ENCODE measurements around the gene GALNT12.
A peak's percentile ranks its signal among the peaks of the same experiment; 100 is the strongest.

GALNT12 gene, protein sequence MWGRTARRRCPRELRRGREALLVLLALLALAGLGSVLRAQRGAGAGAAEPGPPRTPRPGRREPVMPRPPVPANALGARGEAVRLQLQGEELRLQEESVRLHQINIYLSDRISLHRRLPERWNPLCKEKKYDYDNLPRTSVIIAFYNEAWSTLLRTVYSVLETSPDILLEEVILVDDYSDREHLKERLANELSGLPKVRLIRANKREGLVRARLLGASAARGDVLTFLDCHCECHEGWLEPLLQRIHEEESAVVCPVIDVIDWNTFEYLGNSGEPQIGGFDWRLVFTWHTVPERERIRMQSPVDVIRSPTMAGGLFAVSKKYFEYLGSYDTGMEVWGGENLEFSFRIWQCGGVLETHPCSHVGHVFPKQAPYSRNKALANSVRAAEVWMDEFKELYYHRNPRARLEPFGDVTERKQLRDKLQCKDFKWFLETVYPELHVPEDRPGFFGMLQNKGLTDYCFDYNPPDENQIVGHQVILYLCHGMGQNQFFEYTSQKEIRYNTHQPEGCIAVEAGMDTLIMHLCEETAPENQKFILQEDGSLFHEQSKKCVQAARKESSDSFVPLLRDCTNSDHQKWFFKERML

DNA sequence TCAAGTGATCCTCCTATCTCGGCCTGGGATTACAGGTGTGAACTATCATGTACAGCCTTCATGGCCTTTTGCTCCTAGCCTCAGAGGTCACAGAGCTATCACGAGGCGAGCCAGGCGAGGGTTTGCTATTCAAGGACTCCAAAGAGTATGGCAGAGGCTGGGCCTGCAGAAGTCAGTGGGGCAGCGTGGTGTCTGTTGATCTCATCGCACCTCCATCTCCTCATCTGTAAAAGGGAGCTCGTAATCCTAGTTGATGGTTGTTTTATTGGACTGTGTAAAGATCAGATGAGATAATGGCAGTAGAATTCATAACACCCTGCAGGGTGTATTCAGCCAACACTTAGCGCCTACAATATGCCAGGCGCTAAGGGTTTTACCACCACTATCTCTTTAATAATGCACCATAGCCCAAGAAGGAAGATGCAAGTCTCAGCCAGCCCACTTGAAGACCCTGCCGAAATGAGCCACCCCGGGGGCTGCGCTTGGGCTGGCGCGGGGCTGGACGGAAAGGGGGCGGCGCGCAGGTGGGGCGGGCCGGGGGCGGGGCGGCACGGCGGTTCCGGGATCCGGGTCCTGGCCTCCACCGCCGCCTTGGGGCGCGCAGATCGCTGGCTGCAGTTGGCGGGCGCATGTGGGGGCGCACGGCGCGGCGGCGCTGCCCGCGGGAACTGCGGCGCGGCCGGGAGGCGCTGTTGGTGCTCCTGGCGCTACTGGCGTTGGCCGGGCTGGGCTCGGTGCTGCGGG is at the start of gene GALNT12:
Gene GALNT12 (plus strand): TSS at position 601 of the 744 bp plus-strand sequence. CDS start 29 bp downstream, at position 630.
- DNase-seq, result peak; percentile 33

DNA sequence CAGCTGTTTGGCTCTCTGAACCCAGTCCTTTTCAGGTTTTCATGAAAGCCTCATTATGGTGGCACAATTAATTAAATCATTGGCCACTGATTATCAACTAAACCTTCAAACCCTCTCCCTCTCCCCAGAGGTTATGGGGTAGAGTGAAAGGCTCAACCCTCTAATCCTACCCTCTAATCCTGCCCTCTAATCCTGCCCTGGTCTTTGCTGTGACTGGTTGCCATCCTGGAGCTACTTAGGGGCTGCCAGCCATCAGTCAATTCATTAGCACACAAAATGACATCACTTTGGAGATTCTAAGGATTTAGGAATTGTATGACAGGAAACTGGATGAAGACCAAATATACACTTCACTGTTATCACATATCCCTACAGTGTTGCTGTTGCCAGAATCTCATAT is 47.2 kb upstream of the GALNT12 start:
- DNase-seq, result no peak

DNA sequence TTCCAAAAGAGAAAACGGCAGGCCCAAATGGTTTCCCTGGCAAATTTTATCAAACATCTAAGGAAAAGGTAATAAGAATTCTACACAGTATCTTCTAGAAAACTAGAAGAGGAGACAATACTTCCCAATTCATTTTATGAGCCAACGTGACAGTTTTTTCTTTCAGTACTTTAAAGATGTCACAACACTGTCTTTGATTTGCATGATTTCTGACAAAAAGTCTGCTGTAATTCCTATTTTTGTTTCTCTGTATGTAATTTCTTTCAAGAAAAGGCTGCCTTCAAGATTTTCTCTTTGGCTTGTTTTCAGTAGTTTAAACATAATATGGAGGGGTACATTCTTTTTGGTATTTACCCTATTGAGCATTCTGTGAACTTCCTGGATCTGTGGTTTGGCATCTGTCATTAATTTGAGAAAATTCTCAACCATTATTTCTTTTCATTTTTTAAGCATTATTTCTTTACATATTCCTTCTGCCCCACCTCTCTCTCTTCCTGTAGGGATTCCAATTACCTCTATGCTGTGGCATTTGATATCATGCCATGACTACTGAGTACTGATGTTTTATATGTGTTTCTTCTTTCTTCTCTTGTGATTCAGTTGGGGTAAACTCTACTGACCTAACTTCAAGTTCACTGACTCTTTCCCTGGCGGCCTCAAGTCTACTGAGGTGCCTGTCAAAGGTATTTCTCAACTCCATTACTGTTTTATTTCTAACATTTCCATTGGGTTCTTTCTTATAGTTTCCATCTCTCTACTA is 43.3 kb upstream of the GALNT12 start:
- no peak for DNase-seq

DNA sequence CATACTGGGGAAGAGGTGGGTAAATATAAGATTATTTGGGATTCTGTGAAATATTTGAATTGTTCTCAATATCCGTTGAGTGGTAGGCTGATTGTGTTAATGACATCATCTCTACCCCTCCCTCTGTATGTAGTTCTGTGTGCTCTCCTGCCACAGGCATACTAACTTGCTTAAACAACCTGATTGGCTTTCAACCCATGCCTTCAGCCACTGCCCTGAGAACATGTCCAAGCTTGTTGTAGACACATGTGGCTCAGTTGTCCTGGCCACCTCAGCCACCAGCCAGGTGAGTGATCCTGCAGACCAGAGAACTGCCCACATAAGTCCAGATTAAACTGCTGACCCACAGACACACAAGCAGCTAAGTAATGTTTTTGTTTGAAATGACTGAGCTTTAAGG is 42.2 kb upstream of the GALNT12 start:
- DNase-seq, result no peak

GRCh38 chr9:98766586-98766985 is 40.9 kb upstream of the GALNT12 start:
- no peak for DNase-seq

GRCh38 chr9:98767196-98767595 is 40.3 kb upstream of the GALNT12 start:
- DNase-seq, result no peak

DNA sequence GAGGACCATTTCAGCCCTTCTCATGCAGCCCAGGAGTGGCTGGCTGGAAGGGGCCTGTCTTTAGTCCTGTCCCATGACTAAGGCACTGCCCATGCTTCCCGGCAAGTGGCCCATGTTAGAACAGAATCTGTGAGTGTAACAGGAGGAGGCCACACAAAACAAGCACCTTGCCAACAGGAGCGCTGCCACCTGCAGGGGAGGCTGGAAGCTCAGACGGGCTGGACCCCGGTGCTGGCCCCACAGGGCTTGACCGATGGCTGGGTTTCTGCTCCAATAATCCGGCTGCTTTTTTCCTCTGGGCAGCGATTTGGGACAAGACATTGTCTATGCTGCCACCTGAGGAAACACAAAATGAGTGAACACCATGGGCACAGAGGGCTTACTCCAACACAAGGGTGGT is 39.6 kb upstream of the GALNT12 start:
- DNase-seq, result no peak

GRCh38 chr9:98768344-98768743 is 39.1 kb upstream of the GALNT12 start:
- DNase-seq, result no peak

GRCh38 chr9:98770717-98771116 is 36.8 kb upstream of the GALNT12 start:
- DNase-seq, result no peak

- no peak for DNase-seq
Measured at GRCh38 chr9:98771209-98771874, 36.1 kb upstream of the GALNT12 start.

DNA sequence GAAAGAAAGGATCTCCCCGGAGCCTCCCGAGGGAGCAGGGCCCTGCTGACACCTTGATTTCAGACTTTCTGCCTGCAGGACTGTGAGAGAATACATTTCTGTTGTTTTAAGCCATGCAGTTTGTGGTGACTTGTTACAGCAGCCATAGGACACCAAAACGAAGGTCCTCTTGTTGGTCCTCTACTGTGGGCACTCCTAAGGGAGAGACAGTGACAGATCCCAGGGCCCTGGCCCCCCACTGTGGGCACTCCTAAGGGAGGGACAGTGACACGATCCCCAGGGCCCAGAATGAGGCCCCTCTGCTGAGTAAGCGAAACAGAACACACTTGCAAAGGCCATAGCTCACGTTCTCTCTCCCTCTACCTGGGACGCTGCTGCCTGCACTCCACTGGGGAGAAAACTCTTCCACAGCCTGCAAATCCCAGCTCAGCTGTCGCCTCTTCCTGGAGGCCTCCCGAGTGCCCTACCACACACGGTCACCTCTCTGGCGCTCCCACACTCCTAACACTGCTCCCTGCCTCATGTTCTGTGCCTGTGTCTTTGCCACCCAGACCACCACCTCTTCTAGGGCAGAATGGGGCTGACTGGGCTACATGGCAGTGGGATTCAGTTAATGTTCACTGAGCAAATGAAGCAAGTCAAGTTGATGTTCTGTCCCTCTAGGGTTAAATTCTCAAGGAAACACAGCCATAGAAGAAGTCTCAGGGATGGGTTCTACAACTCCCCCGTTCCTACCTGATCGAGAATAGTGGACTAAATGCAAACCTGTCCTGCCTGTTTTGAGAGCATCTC is 34.9 kb upstream of the GALNT12 start:
- DNase-seq, result no peak

GRCh38 chr9:98773721-98774120 is 33.7 kb upstream of the GALNT12 start:
- no peak for DNase-seq

DNA sequence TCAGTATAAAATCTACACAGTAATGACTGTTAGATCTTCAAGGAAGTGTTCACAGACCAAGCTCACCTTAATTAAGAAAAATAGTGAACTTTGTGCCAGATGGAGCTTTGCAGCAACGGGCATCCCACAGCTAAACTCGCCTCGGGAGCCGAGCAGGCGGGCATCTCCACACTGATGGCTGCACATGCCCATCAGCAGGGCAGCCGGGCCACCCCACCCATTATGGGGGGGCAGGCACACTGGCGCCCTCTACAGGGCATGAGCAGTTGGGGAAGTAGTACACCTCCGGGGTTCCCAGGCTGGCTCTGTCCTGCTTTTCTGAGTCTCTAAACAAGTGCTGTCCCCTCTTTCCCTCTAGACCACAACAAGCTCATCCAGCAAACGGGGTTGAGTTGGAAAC is 32.7 kb upstream of the GALNT12 start:
- no peak for DNase-seq

GRCh38 chr9:98775831-98776441 is 31.5 kb upstream of the GALNT12 start:
- DNase-seq, result no peak

GRCh38 chr9:98777618-98778017 is 29.9 kb upstream of the GALNT12 start:
- DNase-seq, result no peak

- no peak for DNase-seq
Measured at GRCh38 chr9:98778251-98778650, 29.2 kb upstream of the GALNT12 start.

DNA sequence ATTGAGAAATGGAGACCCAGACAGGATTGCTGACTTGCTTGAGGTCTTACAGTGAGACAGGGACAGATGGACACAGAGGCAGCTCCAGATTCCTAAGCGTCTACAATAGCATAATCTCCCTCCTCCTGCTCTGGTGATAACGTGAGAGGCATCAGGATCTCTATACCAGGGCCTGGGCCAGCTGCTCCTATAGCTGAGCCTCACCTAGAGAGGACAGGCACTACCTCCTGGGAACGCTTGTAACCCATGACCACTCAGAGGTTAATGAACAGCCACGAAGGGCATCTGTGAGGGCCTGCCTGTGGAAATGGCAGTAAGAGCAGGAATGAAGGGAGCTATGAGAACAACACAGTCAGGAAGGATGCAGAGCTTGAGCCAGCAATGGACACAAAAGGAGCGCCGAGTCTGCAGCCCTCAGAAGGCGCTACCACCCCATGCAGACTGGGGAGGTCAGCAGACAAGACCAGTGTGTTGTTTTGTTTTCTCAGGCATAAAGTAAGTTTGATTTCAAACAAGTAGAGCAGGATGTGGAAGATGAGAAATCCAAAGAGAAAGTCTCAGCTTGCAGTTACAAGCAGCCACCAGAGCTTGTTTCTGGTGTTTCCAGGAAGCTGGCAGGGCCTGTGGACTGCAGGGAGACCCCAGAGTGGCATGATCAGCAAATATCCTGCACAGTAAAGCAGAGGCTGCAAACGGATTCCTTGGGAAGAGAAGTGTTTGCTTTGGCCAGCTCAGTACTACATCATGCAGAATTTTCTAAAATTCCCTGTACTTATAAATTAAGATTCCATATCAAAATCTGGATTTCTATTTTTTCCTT is 28.5 kb upstream of the GALNT12 start:
- DNase-seq, result no peak

GRCh38 chr9:98780059-98780749 is 27.3 kb upstream of the GALNT12 start:
- no peak for DNase-seq

- DNase-seq, result no peak
Measured at GRCh38 chr9:98781588-98782383, 25.7 kb upstream of the GALNT12 start.
